22Rv1 (cell line): ENCODE data around the gene ABO.
"Not testable (repeated sequence)": the region's sequence is repeated elsewhere in the genome, so short reads cannot be mapped to it uniquely, and the experiment has no call there.

Experiments
- H3K27ac ChIP-seq: fragments of 450-650 bp; 2 replicates; pipeline ENCODE4 v1.5.1; 2017
- CTCF ChIP-seq: fragments of 450-650 bp; IDR thresholded peaks from 2 replicates; pipeline ENCODE4 v1.5.1; 2017; ENCODE audit warnings: mild to moderate bottlenecking
- ZFX ChIP-seq: fragments of 450-650 bp; IDR thresholded peaks from 2 replicates; pipeline ENCODE4 v1.6.1; 2017; ENCODE audit warnings: antibody characterized with exemption, borderline replicate concordance

ABO gene

GRCh38 chr9:133207540-133208170, 67.3 kb downstream of the ABO start:
- H3K27ac ChIP-seq, result no peak overlapping the region
- TF ChIP-seq ZFX, result no peak
- no peak for TF ChIP-seq CTCF

DNA sequence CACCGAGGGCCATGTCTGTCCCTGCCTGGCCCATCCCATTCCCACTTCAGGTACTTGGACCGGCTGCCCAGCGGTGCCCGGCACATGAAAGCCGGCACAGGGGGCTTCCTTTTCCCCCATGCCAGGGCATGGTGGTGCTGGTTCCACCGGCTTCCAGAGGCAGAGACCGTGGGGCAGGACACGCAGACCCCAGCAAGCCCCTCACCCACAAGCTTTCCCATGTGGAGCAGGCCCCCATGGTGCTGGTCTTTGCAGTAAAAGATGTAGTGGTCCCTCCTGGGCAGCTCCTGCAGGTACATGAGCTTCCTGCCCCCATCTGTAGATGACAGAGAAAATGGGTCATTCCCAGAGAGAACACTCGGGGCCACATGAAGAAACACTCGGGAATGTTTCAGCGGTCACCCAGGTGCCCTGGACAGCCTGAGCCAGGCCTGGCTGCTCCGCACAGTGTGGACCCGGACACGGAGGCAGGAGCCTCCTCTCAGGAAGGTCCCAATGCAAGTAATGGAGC, 67.9 kb downstream of the ABO start:
- TF ChIP-seq CTCF (no peak), ZFX (no peak)

DNA sequence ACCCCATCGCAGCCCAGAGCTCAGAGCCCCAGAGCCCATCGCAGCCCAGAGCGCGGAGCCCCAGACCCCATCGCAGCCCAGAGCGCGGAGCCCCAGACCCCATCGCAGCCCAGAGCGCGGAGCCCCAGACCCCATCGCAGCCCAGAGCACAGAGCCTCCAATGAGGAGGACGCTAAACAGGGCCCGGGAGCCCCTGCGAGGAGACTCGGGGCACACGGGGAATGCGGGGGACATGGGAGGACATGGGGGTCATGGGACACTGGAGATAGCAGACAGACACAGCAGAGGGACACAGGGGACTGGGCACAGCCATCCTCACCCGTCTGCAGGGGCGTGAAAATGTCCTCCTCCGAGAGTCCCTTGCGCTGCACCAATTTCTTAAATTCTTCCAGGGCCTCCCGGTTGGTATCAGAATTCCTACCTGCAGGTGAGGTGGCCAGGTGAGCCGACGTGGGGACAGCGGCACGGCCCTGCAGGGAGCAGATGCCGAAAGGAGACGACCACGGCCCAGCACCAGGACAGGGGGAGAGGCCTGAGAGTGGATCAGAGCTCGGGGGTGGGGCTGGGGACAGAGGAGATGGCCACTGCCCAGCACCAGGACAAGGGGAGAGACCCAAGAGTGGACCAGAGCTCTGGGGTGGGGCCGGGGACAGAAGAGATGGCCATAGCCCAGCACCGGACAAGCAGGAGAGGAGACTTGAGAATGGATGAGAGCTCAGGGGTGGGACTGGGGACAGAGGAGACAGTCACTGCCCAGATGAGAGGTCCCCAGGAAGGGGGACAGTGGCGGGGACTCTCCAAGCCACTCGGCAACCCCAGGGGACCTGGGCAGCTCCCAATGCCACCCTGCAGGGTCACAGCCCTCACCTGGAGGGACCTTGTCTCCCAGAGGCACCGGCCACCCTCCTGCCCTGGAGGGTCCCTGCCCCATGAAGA, 68.7 kb downstream of the ABO start:
- no peak overlapping the region for H3K27ac ChIP-seq
- no peak for TF ChIP-seq CTCF
- TF ChIP-seq ZFX, result no peak

More for the DNA sequence above, 67.9 kb downstream of the ABO start:
- no peak overlapping the region for H3K27ac ChIP-seq

DNA sequence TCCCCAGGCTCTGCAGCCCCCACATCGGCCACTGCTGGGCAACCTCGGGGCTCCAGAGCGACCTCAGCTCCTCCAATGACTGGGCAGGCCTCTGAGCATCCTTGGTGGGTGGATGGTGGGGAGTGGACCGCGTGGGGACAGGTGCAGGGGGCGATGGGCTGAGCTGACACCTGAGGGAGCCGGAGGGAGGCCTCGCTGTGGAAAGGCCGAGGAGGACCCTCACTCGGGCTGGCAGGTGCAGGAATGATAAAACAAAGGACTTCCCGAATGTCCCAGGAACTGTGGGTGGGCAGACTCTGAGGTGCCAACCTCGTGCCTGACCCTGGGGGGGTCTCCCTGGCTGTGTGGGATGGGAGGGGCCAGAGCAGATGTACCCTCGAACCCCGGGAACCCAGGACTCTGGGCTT, 69.5 kb downstream of the ABO start:
- H3K27ac ChIP-seq, result not testable (repeated sequence)
